ENCODE data around the gene BCO2. TPM values are rescaled to one million over a fixed set of nuclear protein-coding genes. Genes with fewer than 3 reads are reported as not detected.

Gene BCO2
- total and polyA plus RNA-seq, 7 donors = 3.5 to 42.4 (median 5.7) TPM

DNA sequence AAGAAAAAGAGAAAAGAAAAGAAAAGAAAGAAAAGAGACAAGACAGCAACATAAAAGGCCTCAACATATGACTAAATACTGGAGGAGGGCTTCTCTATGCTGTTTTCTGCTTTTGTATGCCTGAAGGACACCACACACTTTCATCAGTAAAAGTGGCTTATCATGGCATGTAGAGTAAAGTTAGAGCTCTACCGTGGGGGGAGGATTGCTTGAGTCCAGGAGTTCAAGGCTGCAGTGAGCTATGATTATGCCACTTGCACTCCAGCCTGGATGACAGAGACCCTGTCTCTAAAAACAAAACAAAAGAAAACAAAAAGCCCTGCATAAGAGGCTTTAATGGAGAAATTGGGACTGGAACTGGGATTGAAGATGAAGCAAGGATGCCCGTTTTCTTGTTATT lies 56.6 kb downstream of the BCO2 start:
- WGBS, 3 donors = 72 to 88% (median 77%) methylated on average over 2 of the region's 2 CpGs
- no peaks in the 10 kb centered on the region for H3K9me3 ChIP-seq
- DNase-seq (no peak), ATAC-seq (no peak)
- no peak overlapping the region for H3K27ac ChIP-seq
- TF ChIP-seq, protein P1, sequence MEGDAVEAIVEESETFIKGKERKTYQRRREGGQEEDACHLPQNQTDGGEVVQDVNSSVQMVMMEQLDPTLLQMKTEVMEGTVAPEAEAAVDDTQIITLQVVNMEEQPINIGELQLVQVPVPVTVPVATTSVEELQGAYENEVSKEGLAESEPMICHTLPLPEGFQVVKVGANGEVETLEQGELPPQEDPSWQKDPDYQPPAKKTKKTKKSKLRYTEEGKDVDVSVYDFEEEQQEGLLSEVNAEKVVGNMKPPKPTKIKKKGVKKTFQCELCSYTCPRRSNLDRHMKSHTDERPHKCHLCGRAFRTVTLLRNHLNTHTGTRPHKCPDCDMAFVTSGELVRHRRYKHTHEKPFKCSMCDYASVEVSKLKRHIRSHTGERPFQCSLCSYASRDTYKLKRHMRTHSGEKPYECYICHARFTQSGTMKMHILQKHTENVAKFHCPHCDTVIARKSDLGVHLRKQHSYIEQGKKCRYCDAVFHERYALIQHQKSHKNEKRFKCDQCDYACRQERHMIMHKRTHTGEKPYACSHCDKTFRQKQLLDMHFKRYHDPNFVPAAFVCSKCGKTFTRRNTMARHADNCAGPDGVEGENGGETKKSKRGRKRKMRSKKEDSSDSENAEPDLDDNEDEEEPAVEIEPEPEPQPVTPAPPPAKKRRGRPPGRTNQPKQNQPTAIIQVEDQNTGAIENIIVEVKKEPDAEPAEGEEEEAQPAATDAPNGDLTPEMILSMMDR (IDR thresholded peaks at IDR 0.05) = no peak
- H3K36me3 ChIP-seq (ENCODE audit: insufficient read depth in 1 of 2, low read depth in 1 of 2) = peaks cover 4 to 89% of the 10 kb centered on the region in 2 donors
- intact Hi-C loops (cut with DNase I) = loop anchor here in 1 of 2 donors (2.0 kb wide), 1 partner anchor 15 kb away; no protein-coding TSS in a partner anchor
- no peak overlapping the region for H3K4me3 ChIP-seq
- H3K4me1 ChIP-seq = peaks cover 13% of the 10 kb centered on the region
- H3K27me3 ChIP-seq (ENCODE audit: insufficient read depth in 3 of 3, low read length in 2 of 3) = no peaks in the 10 kb centered on the region

DNA sequence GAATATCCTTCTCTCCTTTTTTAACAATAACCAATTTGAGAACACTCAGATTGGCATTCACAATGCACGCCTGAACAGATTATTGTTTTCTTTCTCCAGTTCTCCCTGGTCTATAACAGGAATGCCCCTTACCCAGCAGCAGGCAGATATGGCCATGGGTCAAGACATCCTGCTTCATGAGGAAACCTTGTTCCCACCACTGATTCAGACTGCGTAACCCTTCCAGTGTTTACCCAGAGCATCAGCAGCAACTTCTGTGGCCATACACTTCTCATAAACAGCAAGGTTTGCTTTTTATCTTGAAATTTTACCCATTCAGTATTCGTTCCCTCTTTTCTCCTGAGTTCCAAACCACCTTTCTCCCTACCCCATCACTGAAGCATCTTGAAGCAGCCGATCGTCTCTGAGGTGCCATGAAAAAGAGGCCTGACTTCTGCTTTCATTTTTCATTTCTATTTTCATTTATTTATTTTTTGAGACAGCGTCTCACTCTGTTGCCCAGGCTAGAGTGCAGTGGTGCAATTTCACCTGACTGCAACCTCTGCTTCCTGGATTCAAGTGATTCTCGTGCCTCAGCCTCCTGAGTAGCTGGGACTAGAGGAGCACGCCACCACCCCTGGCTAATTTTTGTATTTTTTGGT lies 60.6 kb downstream of the BCO2 start:
- H3K4me1 ChIP-seq = no peaks in the 10 kb centered on the region
- 94 to 96% (median 95%) methylated on average over 8 of the region's 8 CpGs for WGBS, 3 donors
- H3K36me3 ChIP-seq (ENCODE audit: insufficient read depth in 1 of 2, low read depth in 1 of 2) = peaks cover 3 to 88% of the 10 kb centered on the region in 2 donors

DNA sequence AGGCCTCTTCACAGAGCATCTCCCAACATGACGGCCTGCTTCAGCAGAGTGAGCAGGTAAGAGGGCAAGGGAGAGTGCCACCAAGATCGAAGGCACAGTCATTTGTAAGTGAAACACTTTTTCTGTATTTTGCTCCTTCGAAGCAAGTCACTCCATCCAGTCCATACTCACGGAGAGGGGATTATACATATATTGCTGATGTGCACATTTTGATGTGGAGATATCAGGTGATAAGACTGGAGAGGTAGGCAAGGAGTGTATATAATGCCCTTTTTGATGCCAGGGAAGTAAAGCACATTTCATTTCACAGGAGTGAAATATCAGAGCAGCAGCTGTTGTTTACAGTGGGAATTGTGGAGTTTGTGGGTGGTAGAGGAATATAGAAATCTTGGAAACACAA lies 62.1 kb downstream of the BCO2 start:
- TF ChIP-seq, protein P1 (IDR thresholded peaks at IDR 0.05) = no peak
- no peaks in the 10 kb centered on the region for H3K9me3 ChIP-seq

More for the DNA sequence above, 60.6 kb downstream of the BCO2 start:
- DNase-seq = no peak
- TF ChIP-seq, protein P1 (IDR thresholded peaks at IDR 0.05) = no peak
- no peak overlapping the region for H3K27ac ChIP-seq
- intact Hi-C loops (cut with DNase I) = no loop called here
- H3K27me3 ChIP-seq (ENCODE audit: insufficient read depth in 3 of 3, low read length in 2 of 3) = no peaks in the 10 kb centered on the region
- H3K9me3 ChIP-seq = no peaks in the 10 kb centered on the region
- H3K4me3 ChIP-seq = no peak overlapping the region
- ATAC-seq = no peak

DNA sequence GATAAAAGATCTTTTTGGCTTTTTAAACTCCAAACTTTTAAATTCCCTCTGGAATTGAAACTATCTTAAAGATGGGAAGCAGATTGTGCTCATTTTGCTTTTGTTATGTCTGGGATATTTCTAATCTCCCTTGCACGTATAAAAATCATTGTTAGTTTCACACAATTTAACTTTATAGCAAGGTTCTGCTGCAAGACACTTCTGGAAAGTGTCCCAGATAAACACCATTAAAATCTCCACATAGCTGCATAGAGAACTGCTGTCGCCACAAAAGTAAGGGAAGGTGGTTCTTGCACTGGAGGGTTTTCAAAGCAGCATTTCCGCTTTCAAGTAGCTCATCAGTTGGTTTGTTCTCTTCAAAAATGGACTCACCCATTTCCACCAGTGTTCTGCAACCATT lies 62.7 kb downstream of the BCO2 start:
- H3K4me3 ChIP-seq = no peak overlapping the region
- 90 to 92% (median 90%) methylated on average over 3 of the region's 3 CpGs for WGBS, 3 donors

More for the DNA sequence above, 62.1 kb downstream of the BCO2 start:
- Histone ChIP-seq H3K4me3 (no peak overlapping the region), H3K27me3 (ENCODE audit: insufficient read depth in 3 of 3, low read length in 2 of 3) (no peaks in the 10 kb centered on the region), H3K27ac (no peak overlapping the region), H3K4me1 (no peaks in the 10 kb centered on the region), H3K36me3 (ENCODE audit: insufficient read depth in 1 of 2, low read depth in 1 of 2) (peaks cover 3 to 79% of the 10 kb centered on the region in 2 donors)
- WGBS, 3 donors = 93 to 96% (median 95%) methylated on average over 4 of the region's 4 CpGs
- intact Hi-C loops (cut with DNase I) = no loop called here
- DNase-seq (no peak), ATAC-seq (no peak)

More for the DNA sequence above, 62.7 kb downstream of the BCO2 start:
- DNase-seq (no peak), ATAC-seq (no peak)
- Histone ChIP-seq H3K9me3 (no peaks in the 10 kb centered on the region), H3K4me1 (no peaks in the 10 kb centered on the region), H3K27ac (no peak overlapping the region), H3K36me3 (ENCODE audit: insufficient read depth in 1 of 2, low read depth in 1 of 2) (peaks cover 3 to 73% of the 10 kb centered on the region in 2 donors), H3K27me3 (ENCODE audit: insufficient read depth in 3 of 3, low read length in 2 of 3) (no peaks in the 10 kb centered on the region)
- intact Hi-C loops (cut with DNase I) = no loop called here
- TF ChIP-seq, protein P1 (IDR thresholded peaks at IDR 0.05) = no peak

Measured in psoas muscle (tissue), 8 donors.